Fibroblast of villous mesenchyme (primary cell): ENCODE data around the gene IMPG1. TPM values are rescaled to one million over a fixed set of nuclear protein-coding genes. Genes with fewer than 3 reads are reported as not detected.
A peak's percentile ranks its signal among the peaks of the same experiment; 100 is the strongest.

Experiments
- DNase-seq: peaks from one replicate; pipeline ENCODE4 v3.0.0-alpha.2; 2010; ENCODE audit warnings: low read depth
- H3K4me3 ChIP-seq: 2 replicates; pipeline ENCODE4 v1.5.1; 2011; ENCODE audit warnings: low read depth, mild to moderate bottlenecking, low read length
- total RNA-seq: library from RNA; depleted of rRNA; stranded (reverse); fragments of >200 nt; gene quantifications from 2 replicates; pipeline ENCODE4 v1.2.3, GENCODE V29; 2012
- TF ChIP-seq, protein P1 (sequence below): IDR thresholded peaks from 2 replicates; pipeline ENCODE4 v1.5.1; 2012; ENCODE audit warnings: low read depth, mild to moderate bottlenecking, low read length; ENCODE audit not compliant: insufficient read depth

The IMPG1 gene
- total RNA-seq, 1 donor, result not detected

DNA sequence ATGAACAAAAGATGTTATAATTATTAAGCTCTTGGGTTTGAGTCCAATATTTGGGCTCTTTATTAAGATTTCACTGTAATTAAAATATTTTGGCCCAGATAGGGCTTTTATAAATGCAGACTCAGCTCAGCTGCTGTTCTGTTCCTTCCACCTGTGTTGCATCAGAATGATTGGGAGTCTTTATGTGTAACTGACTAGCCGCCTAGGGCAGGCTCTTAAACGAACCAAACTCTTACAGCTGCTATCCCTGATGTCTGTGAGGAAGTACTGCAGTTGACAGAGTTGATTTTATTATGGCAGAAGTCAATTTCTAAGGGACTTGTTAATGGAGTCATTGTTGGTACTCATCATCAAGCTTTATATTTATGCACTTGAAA, 178.7 kb downstream of the IMPG1 start:
- TF ChIP-seq, protein P1, sequence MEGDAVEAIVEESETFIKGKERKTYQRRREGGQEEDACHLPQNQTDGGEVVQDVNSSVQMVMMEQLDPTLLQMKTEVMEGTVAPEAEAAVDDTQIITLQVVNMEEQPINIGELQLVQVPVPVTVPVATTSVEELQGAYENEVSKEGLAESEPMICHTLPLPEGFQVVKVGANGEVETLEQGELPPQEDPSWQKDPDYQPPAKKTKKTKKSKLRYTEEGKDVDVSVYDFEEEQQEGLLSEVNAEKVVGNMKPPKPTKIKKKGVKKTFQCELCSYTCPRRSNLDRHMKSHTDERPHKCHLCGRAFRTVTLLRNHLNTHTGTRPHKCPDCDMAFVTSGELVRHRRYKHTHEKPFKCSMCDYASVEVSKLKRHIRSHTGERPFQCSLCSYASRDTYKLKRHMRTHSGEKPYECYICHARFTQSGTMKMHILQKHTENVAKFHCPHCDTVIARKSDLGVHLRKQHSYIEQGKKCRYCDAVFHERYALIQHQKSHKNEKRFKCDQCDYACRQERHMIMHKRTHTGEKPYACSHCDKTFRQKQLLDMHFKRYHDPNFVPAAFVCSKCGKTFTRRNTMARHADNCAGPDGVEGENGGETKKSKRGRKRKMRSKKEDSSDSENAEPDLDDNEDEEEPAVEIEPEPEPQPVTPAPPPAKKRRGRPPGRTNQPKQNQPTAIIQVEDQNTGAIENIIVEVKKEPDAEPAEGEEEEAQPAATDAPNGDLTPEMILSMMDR, result no peak
- no peak for DNase-seq
- H3K4me3 ChIP-seq, result no peak overlapping the region

DNA sequence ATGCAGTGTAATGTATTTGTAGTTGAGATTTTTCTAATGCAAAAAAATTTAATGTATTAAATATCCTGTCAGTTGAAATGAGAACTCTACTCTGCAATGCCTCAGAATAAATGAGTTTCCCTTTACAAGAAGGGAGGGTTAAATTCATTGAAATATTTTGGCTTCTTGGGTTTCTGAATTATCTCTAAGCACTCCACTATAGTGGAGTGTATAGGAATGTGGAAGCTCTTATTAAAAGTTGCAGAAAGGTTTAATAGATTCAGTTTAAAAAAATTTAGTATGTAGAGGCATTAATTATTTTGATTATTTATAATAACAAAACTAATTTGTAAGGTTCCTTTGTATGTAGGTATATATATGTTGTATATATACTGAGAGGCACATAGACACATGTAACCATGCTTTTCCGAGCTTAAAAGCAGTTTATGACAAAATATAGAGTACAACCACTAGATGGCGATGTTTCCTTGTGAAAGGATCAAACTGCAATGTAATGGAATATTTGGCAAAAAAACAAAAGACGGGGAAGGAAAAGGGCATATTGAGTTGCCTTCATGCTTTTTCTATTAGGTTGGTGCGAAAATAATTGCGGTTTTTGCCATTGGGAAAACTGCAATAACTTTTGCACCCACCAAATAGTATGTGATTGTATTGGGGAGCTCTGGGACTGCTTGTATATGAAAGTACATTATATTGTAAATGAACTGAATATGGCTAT, 179.2 kb downstream of the IMPG1 start:
- H3K4me3 ChIP-seq, result no peak overlapping the region
- peak; percentile 74 for DNase-seq
- TF ChIP-seq, protein P1, result peak; percentile 67

DNA sequence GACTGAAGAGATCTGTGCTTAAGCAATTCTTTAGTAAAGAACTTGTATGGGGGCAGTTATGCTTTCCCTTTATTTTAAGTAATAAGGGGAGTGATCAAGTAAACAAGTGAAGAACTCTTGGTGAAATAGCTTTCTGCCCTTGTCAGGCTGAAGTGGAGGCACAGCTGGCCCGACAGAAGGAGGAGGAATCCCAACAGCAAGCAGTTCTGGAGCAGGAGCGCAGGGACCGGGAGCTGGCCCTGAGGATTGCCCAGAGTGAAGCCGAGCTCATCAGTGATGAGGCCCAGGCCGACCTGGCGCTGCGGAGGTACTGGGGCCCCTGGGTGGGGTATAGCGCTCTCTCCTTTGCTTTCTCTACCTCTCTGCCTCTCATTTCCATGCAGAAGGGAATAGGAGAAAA, 180.1 kb downstream of the IMPG1 start:
- H3K4me3 ChIP-seq, result no peak overlapping the region
- DNase-seq, result no peak
- TF ChIP-seq, protein P1, result no peak

DNA sequence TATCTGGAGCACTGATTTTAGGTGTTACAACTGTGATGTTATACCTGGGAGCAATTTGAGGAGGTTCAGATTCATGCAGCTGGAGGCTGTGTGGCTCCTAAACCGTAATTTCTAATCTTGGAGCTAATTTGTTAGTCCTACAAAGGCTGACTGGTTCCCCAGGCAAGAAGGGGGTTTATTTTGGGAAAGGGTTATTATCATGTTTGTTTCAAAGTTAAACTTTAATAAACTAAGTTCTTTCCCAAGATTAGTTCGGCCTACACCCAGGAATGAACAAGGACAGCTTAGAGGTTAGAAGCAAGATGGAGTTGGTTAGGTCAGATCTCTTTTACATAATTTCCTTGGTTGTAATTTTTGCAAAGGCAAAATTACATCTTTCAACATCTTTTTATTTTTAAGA, 187.6 kb downstream of the IMPG1 start:
- TF ChIP-seq, protein P1, result no peak
- no peak overlapping the region for H3K4me3 ChIP-seq
- no peak for DNase-seq

DNA sequence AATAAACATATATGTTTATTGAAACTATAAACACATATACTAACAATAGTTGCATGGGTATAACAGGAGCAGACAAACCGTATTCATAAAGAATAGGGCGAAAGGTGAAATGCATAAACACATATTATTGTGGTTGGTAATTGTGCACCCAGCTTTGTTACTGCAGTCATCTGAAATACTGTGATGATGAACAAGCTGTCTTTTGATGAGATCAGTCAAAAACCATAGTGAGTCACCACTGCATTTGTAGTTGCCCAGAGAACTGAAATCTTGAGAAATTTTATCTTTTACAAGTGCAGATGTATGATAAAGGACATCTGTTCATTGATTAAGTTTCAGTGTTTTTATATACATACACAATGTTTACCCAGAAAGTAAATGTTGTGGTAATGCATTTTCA, 189.7 kb downstream of the IMPG1 start:
- DNase-seq, result peak; percentile 67
- TF ChIP-seq, protein P1, result no peak
- H3K4me3 ChIP-seq, result no peak overlapping the region

DNA sequence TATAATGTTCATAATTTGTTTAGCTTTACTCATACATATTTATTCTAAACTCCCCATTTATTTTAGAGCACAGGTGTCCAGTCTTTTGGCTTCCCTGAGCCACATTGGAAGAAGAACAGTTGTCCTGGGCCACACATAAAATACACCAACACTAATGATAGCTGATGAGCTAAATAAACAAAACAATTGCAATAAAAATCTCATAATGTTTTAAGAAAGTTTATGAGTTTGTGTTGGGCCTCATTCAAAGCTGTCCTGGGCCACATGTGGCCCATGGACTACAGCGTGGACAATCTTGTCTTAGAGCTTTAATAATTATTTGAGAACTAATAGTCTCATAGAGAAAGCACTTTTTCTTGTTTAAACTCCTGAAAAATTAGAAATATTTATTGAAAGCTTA, 192.2 kb downstream of the IMPG1 start:
- DNase-seq, result no peak

More for the DNA sequence above, 192.2 kb downstream of the IMPG1 start:
- TF ChIP-seq, protein P1, result no peak
- no peak overlapping the region for H3K4me3 ChIP-seq
